ENCODE data around the gene ZNF536. TPM values are rescaled to one million over a fixed set of nuclear protein-coding genes. Genes with fewer than 3 reads are reported as not detected.

Gene ZNF536
- total and polyA plus RNA-seq, 9 donors = 1.9 to 7.0 (median 2.9) TPM

DNA sequence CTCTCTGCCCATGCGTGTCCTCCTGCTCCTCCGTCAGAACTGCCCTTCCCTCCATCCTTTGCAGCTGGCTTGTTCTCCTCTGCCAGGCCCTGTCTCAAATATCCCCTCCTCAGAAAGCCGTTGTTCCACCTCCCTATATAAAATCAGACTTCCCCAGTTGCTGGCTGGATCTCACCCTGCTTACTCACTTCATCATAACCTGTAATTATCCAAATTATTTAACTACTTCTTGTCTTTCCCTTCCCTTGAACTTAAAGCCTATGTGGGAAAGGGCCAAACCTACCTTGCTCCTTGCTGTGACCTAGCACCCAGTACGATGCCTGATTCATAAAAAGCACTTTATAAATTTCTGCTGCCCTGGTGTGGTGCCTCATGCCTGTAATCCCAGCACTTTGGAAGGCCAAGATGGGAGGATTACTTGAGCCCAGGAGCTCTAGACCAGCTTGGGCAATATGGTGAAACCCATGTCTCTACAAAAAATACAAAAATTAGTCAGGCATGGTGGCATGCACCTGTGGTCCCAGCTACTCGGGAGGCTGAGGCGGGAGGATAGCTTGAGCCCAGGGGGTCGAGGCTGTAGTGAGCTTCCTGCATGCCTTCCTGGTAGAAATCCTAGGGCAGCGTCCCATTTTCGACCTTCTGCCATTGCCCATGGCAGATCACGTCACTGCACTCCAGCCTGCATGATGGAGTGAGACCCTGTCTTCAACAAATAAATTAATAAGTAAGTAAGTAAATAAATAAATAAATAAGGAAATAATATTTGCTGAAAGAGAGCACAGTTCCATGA, 39.5 kb upstream of the ZNF536 start:
- H3K27ac ChIP-seq (ENCODE audit: low read length) = no peak overlapping the region
- H3K27me3 ChIP-seq (ENCODE audit: control insufficient read depth, insufficient read depth, low read length) = no peaks in the 10 kb centered on the region
- H3K9me3 ChIP-seq (replicated peaks; ENCODE audit: control insufficient read depth, low read depth, low read length) = no peaks in the 10 kb centered on the region
- H3K4me1 ChIP-seq (ENCODE audit: control insufficient read depth, insufficient read depth, low read length) = no peaks in the 10 kb centered on the region
- H3K36me3 ChIP-seq (ENCODE audit: control insufficient read depth, insufficient read depth, low read length) = no peaks in the 10 kb centered on the region
- no peak overlapping the region for H3K4me3 ChIP-seq (ENCODE audit: low read length)
- DNase-seq = no peak
- WGBS (ENCODE audit: insufficient coverage) = 84% methylated on average over 7 of the region's 10 CpGs

DNA sequence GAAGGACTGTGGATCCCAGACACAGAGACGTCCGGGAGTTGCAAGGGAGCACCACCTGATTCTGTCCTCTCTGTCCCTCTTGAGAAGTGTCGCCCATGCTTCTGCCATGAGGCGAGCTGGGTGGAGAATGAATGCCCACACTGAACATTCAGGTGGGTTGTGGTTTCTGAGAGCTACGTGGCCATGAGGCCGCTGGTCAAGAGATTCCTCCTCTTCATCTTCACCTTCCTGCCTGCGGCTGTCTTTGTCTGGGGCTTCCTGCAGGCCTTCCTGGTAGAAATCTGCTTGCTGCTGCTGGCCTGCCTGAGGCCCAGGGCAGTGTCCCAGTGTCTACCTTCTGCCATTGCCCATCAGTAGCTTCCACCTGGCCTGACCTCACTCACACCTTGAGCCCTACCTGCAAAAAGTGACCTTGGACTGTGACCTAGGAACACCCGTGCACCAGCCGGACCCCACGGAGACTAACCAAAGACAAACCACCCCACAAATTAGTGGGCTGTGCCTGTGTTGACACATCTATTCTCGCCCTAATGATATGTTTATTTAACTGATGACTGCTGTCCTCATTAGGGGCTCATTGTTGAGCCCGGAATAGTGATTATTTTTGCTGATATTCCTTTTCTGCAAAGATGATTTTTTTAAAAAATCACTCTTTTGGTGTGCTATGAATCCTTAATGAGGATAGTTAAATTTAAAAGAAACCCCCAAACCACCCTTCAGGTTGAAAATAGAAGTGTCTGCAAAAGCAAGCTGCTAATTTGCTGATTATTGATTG, 38.7 kb upstream of the ZNF536 start:
- Histone ChIP-seq H3K27me3 (ENCODE audit: control insufficient read depth, insufficient read depth, low read length) (no peaks in the 10 kb centered on the region), H3K4me3 (ENCODE audit: low read length) (no peak overlapping the region), H3K27ac (ENCODE audit: low read length) (no peak overlapping the region), H3K9me3 (replicated peaks; ENCODE audit: control insufficient read depth, low read depth, low read length) (no peaks in the 10 kb centered on the region), H3K36me3 (ENCODE audit: control insufficient read depth, insufficient read depth, low read length) (no peaks in the 10 kb centered on the region), H3K4me1 (ENCODE audit: control insufficient read depth, insufficient read depth, low read length) (no peaks in the 10 kb centered on the region)
- no peak for DNase-seq
- WGBS (ENCODE audit: insufficient coverage) = 76% methylated on average over 7 of the region's 12 CpGs

GRCh38 chr19:30334841-30335240, 37.3 kb upstream of the ZNF536 start:
- Histone ChIP-seq H3K4me3 (ENCODE audit: low read length) (no peak overlapping the region), H3K27ac (ENCODE audit: low read length) (no peak overlapping the region), H3K36me3 (ENCODE audit: control insufficient read depth, insufficient read depth, low read length) (no peaks in the 10 kb centered on the region), H3K27me3 (ENCODE audit: control insufficient read depth, insufficient read depth, low read length) (no peaks in the 10 kb centered on the region), H3K9me3 (replicated peaks; ENCODE audit: control insufficient read depth, low read depth, low read length) (no peaks in the 10 kb centered on the region), H3K4me1 (ENCODE audit: control insufficient read depth, insufficient read depth, low read length) (no peaks in the 10 kb centered on the region)
- WGBS (ENCODE audit: insufficient coverage) = 82% methylated on average over 6 of the region's 10 CpGs
- no peak for DNase-seq

DNA sequence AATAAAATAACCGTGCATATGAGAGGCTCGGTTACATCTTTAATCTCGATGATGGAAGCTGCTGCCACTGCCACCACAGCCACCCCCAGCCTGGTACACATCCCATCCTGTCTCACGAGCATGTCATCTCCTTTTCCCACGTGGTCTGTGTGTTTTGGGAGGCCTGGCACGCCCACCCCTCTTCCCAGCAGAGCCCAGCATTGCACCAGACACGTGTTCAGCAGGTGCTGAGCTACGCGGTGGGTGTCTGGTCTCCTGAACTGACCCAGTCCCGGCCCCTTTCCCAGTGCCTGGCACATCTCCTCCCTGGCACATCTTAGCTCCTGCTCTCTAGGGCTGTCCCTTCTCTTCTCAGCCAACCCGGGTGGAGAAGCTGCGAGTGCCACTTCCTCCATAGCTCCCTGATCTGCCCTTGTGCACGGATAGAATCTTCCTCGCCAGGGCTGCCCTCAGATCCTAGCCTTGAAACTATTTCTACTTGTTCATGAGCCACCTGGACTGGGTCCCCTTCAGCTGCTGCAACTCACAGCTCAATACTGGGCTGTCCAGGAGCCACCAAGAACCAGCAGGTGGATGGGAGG, 36.8 kb upstream of the ZNF536 start:
- no peaks in the 10 kb centered on the region for H3K9me3 ChIP-seq (replicated peaks; ENCODE audit: control insufficient read depth, low read depth, low read length)
- DNase-seq = no peak
- H3K27me3 ChIP-seq (ENCODE audit: control insufficient read depth, insufficient read depth, low read length) = no peaks in the 10 kb centered on the region
- no peaks in the 10 kb centered on the region for H3K36me3 ChIP-seq (ENCODE audit: control insufficient read depth, insufficient read depth, low read length)
- H3K4me3 ChIP-seq (ENCODE audit: low read length) = no peak overlapping the region
- 75% methylated on average over 12 of the region's 14 CpGs for WGBS (ENCODE audit: insufficient coverage)
- no peak overlapping the region for H3K27ac ChIP-seq (ENCODE audit: low read length)
- H3K4me1 ChIP-seq (ENCODE audit: control insufficient read depth, insufficient read depth, low read length) = no peaks in the 10 kb centered on the region

DNA sequence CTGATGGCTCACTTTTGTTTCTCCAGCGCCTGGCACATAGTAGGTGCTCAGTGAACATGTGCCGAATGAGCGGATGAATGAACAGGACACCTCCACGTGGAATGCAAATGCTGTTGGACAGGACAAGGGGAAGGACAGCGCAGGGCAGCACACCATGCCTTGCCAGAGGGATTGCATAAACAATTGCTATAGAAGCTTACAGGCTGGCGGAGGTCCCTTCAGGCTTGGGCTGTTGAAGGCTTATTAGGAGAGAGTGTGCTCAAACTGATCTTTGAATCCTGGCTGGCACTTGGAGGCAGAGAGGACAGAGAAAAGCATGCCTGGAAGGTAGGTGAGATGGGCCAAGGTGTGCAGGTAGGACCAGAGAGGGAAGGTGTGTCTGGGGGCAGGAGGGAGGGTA, 35.9 kb upstream of the ZNF536 start:
- WGBS (ENCODE audit: insufficient coverage) = 85% methylated on average over 6 of the region's 6 CpGs
- Histone ChIP-seq H3K27ac (ENCODE audit: low read length) (no peak overlapping the region), H3K4me1 (ENCODE audit: control insufficient read depth, insufficient read depth, low read length) (peaks cover 3% of the 10 kb centered on the region), H3K36me3 (ENCODE audit: control insufficient read depth, insufficient read depth, low read length) (no peaks in the 10 kb centered on the region), H3K27me3 (ENCODE audit: control insufficient read depth, insufficient read depth, low read length) (no peaks in the 10 kb centered on the region), H3K4me3 (ENCODE audit: low read length) (no peak overlapping the region), H3K9me3 (replicated peaks; ENCODE audit: control insufficient read depth, low read depth, low read length) (no peaks in the 10 kb centered on the region)
- DNase-seq = no peak

- no peak overlapping the region for H3K4me3 ChIP-seq (ENCODE audit: low read length)
- H3K4me1 ChIP-seq (ENCODE audit: control insufficient read depth, insufficient read depth, low read length) = peaks cover 3% of the 10 kb centered on the region
- DNase-seq = no peak
- H3K9me3 ChIP-seq (replicated peaks; ENCODE audit: control insufficient read depth, low read depth, low read length) = no peaks in the 10 kb centered on the region
- H3K27me3 ChIP-seq (ENCODE audit: control insufficient read depth, insufficient read depth, low read length) = no peaks in the 10 kb centered on the region
- H3K36me3 ChIP-seq (ENCODE audit: control insufficient read depth, insufficient read depth, low read length) = no peaks in the 10 kb centered on the region
- no peak overlapping the region for H3K27ac ChIP-seq (ENCODE audit: low read length)
- WGBS (ENCODE audit: insufficient coverage) = 97% methylated on average over 3 of the region's 3 CpGs
These were observed 34.1 kb upstream of the ZNF536 start for GRCh38 chr19:30338041-30338456.

- DNase-seq = no peak
- 81% methylated on average over 10 of the region's 12 CpGs for WGBS (ENCODE audit: insufficient coverage)
- no peak overlapping the region for H3K27ac ChIP-seq (ENCODE audit: low read length)
These were observed 33.1 kb upstream of the ZNF536 start for GRCh38 chr19:30338878-30339623.

GRCh38 chr19:30339624-30340525, 32.3 kb upstream of the ZNF536 start:
- Histone ChIP-seq H3K4me3 (ENCODE audit: low read length) (no peak overlapping the region), H3K9me3 (replicated peaks; ENCODE audit: control insufficient read depth, low read depth, low read length) (no peaks in the 10 kb centered on the region), H3K27me3 (ENCODE audit: control insufficient read depth, insufficient read depth, low read length) (no peaks in the 10 kb centered on the region), H3K4me1 (ENCODE audit: control insufficient read depth, insufficient read depth, low read length) (peaks cover 3% of the 10 kb centered on the region), H3K27ac (ENCODE audit: low read length) (no peak overlapping the region), H3K36me3 (ENCODE audit: control insufficient read depth, insufficient read depth, low read length) (no peaks in the 10 kb centered on the region)
- no peak for DNase-seq
- WGBS (ENCODE audit: insufficient coverage) = 93% methylated on average over 11 of the region's 14 CpGs

More at GRCh38 chr19:30338878-30339623, 33.1 kb upstream of the ZNF536 start:
- Histone ChIP-seq H3K9me3 (replicated peaks; ENCODE audit: control insufficient read depth, low read depth, low read length) (no peaks in the 10 kb centered on the region), H3K36me3 (ENCODE audit: control insufficient read depth, insufficient read depth, low read length) (no peaks in the 10 kb centered on the region), H3K4me1 (ENCODE audit: control insufficient read depth, insufficient read depth, low read length) (peaks cover 3% of the 10 kb centered on the region), H3K27me3 (ENCODE audit: control insufficient read depth, insufficient read depth, low read length) (no peaks in the 10 kb centered on the region), H3K4me3 (ENCODE audit: low read length) (no peak overlapping the region)

DNA sequence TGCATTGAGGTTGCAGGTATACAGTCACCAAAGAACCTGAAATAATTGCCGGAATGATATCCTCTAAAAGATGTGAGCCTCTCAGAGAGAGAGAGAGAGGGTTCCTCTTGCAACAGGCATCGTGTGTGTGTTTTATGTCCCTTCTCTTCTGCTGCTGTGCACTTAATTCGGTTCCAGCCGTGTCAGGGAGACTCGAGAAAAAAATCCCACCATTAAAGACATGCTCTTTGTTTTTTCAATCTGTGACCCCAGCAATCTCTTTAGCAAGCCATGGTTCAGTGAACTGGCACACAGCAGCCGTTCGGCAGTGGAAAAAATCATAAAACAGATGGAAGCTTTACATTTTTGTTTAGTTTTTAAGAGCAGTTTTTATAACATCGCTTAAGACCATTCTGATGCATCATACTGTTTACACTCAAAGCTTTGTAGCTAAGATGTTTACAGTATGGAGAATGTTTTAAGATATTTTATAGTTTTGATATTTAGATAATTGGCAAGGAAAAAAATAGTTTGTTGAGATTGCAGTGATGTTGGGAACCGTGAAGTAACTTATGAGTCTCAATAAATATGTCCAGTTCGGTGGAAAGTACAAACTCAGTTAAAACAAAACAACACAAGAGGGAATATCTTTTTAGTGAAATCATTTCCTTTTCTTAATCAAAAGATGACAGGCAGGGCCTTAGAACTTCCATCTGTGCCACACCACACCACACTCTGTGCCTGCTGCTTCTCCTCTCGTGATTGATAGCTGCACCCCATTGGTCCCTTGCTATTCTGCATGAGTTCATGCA, 31.2 kb upstream of the ZNF536 start:
- Histone ChIP-seq H3K4me3 (ENCODE audit: low read length) (no peak overlapping the region), H3K4me1 (ENCODE audit: control insufficient read depth, insufficient read depth, low read length) (peaks cover 3% of the 10 kb centered on the region), H3K27me3 (ENCODE audit: control insufficient read depth, insufficient read depth, low read length) (no peaks in the 10 kb centered on the region), H3K9me3 (replicated peaks; ENCODE audit: control insufficient read depth, low read depth, low read length) (no peaks in the 10 kb centered on the region), H3K36me3 (ENCODE audit: control insufficient read depth, insufficient read depth, low read length) (no peaks in the 10 kb centered on the region), H3K27ac (ENCODE audit: low read length) (no peak overlapping the region)
- WGBS (ENCODE audit: insufficient coverage) = 30% methylated on average over 5 of the region's 11 CpGs
- peak; percentile 29 for DNase-seq
